DMS53 treated with DMSO at 0.1 percent for 48 hours (cell line): ENCODE results near the gene FAM3B.
A peak's percentile ranks its signal among the peaks of the same experiment; 100 is the strongest.
"Not testable (repeated sequence)": the region's sequence is repeated elsewhere in the genome, so short reads cannot be mapped to it uniquely, and the experiment has no call there.

Experiments
- DNase-seq: peaks from one replicate; lab custom pipeline; 2025; ENCODE audit not compliant: unreplicated experiment; lab: John Stamatoyannopoulos, UW

FAM3B gene

DNA sequence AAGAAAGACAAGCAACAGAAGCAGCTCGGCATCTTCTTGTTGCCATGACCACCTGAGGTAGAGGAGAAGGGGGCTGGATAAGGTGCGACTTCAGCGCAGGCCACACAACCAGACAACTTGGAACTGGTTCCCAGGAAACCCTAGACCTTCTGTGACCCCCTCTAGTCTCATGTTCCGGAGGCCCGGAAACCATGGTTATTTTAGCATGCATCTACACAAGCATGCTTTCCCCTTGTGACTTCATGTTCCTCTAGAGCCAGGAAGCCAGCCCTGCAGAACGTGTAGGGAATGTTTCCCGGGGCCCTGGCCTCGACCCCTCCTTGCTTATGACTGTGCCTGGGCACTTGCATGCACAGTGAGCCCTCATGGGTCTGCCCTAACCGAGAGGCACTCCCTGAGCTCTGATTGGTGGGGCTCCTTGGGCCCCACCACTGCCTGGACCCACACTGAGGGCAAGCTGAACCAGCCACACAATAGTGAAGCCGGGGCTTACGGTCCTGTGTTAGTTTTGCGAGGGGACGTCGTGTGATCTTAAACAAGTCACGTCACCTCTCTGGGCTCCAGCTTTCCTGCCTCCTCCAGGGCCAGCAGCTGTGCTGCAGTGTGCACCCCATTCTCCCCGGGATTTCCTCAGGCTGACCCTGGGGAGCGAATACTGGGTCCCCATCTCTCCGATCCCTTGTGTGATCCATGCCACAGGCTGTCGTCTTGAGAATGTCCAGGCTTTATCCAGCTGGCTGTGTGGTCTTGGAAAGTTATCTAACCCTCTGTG, 33.2 kb downstream of the FAM3B start:
- DNase-seq, result no peak

DNA sequence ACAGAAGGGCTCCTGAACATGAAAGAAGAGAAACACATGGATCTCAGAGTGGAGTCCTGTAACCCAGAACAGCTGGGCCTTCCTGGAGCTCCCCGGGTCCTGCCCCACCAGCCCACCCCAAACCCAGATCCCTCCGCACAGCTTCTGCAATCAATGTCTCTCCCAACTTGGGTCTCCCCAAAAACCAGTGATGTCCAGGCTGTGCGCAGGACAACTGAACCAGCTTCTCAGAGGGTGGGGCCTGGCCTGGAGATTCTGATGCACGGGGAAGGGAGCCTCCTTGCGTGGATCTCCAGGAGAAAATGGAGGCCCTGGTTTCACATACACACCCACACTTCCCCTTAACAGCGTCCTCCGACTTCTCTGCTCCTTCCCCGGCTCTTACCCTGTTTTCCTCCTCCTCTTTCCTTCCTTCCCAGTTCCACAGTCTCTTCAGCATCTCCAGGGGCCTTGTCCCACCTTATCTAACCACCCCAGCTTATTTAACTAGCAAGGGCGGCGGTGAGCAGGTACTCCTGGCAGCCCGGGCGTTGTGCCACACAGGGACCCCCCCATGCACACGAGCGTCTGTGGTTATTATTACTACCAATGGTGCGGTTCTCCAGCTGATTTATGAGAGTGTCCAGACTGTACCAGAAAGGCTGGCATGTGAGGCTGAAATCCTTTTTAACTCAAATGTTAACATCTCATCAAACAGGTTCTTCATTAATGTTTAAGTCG, 34.0 kb downstream of the FAM3B start:
- no peak for DNase-seq

DNA sequence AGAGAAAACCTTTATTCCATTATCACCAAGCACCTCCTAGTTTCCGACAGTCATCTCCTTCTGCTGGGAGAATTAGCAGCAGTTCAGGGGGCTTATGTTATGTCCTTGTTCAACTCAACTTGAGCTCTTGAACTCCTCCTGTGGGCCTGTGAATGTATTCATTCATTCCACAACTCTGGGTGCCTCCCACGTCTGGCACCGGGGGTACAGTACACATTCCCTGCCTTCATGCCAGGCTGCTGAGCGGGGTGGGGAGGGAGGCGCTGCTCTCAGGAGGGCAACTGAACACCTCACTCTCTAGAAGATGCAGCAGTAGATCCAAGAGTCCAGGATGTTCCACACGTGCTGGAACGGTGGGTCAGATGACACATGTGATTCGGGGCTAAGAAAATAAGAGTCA, 40.9 kb downstream of the FAM3B start:
- DNase-seq, result no peak

DNA sequence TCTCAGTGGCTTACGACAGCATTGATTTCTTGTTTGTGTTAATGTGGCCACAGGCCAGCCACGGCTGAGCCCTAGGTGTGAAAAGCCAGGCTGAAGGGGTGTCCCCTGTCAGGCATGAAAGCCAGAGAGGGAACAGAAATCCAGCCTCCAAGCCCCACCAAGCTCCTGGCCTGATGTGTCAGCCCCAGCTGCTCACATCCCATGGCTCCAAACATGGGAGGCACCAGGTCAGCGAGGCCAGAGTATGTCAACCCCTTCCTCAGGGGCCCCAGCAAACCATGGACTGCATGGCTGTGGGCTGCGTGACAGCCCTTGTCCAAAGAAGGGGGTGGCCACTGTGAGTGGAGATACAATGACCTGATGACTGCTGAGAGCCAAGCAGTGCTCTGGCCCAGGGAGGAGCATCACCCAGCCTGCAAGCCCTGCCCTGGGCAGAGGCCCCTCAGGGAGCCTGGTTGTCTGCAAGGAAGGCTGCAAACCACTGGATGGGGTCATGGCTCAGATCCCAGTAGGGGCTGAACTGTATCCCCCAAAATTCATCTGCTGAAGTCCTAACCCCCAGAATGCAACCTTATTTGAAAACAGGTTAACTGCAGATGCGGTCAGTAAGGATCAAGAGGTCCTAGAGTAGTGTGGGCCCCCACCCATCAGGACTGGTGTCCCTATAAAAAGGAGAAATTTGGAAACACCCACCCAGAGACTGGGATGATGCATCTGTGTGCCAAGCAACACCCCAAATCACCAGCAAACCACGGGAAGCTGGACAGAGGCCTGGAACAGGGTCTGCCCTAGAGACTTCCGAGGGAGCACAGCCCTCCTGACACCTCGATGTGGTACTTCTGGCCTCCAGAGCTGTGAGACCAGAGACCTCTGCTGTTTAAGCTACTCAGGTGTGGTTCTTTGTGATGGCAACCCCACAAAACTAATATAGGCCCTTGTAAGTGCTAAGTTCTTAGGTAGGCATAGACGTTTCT, 41.9 kb downstream of the FAM3B start:
- DNase-seq, result no peak

DNA sequence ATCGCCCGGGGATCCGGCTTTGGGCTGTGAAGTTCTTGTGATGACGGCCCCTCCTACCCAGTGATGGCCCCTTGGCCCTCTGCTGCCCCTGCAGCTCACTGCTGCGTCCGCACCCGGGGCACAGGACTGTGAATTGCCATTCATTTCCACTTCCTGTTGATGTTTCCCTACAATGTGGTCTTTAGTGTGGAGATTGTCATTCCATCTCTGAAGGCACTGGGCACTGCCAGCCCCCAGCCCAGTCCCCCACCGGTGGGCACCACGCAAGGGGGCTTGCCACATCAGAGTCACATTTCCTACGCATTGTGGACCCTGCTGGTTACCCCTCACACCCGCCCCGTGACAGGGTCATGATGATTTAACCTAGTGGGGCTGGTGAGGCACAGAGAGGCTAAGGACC, 42.7 kb downstream of the FAM3B start:
- no peak for DNase-seq

DNA sequence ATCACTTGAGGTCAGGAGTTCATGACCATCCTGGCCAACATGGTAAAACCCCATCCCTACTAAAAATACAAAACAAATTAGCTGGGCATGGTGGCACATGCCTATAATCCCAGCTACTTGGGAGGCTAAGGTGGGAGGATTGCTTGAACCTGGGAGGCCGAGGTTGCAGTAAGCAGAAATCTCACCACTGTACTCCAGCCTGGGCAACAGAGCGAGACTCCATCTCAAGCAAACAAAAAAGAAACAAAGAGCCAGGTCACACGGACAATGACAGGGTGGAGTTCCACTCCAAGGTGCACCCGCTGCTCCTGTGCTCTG, 43.1 kb downstream of the FAM3B start:
- DNase-seq, result not testable (repeated sequence)

DNA sequence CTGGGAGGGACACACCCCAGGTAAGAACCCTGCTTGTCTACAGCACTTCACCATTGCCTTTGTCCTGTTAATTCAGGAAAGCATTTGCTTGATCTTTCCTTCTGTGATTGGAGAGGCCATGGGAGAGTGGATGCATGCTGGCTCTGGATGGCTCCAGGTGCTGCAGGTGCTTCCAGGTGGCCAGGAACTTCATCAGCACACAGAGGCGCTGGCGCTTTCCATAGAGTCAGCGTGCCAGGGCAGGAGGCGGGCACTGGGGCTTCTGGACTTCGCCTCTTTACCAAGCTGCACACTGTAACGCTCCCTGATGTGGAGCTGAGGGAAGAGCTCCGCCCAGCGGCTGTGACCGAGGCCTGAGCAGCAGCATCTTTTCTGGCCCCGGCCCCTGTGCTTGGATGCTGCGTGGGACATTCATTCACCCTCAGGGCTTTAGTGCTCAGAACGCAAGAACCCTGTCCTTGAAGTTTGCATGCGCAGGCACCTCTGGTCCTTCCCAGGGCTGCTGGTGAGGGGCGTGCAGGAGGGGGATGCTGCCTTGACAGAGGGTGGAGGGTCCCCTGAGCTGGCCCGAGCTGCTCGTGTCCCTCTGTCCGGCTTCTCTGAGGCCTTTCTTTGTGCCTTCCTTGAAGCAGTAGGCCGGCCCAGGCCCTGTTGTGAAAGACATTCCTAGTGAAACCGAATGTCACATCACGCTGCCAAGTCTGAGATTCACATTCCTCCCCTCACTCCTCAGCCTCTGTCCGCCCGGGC, 43.6 kb downstream of the FAM3B start:
- DNase-seq, result peak; percentile 79

GRCh38 chr21:41361053-41361785, 44.6 kb downstream of the FAM3B start:
- DNase-seq, result no peak

GRCh38 chr21:41361786-41362604, 45.4 kb downstream of the FAM3B start, which contains the start of gene MX2:
Gene MX2, plus strand, starts transcription at chr21:41362027. Its CDS starts 14,880 bp downstream, at chr21:41376907.
- peak; percentile 1 for DNase-seq

- no peak for DNase-seq
These were observed 46.2 kb downstream of the FAM3B start for GRCh38 chr21:41362605-41363369.

DNA sequence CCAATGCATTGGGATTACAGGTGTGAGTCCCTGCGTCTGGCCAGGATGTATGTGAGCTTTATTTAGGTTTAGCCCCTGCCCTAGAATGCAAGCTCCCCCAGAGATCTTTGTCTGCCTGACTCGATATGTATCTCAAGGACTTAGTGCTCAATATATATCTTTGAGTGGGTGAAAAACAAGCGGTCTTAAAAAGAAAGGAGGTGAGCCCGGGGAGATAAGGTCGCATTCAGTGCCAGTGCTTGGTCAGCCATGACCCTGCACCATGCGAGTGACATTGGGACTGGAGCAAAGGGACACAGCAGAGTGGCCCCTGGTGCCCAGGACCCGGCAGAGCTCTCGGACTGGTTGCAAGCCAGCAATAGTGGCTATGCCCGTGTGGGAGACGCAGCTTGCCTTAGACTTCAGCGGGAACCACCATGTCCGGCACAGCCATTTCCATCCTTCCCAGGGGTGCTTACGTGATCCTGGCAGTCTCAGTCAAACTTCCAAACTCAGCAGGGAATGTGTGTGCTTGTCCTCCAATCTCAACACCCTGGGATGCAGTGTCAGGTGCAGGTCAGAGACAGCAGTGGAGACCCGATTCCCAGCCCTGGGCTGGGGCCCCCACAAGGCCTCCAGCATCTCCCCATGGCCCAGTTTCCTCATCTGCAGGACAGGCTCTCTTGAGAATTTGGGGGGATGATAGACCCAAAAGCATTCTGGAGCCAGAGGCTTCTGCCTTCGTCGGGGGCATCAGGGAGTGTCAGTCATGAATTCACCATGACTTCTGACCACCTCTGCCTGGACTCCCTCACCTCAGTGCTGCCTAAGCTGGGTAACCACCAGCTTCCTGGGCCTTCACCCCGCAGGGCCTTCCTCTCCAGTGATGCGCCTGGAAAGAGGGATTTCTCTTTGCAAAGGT, 47.0 kb downstream of the FAM3B start:
- DNase-seq, result no peak

- DNase-seq, result no peak
These were observed 47.7 kb downstream of the FAM3B start for GRCh38 chr21:41364308-41364707.

DNA sequence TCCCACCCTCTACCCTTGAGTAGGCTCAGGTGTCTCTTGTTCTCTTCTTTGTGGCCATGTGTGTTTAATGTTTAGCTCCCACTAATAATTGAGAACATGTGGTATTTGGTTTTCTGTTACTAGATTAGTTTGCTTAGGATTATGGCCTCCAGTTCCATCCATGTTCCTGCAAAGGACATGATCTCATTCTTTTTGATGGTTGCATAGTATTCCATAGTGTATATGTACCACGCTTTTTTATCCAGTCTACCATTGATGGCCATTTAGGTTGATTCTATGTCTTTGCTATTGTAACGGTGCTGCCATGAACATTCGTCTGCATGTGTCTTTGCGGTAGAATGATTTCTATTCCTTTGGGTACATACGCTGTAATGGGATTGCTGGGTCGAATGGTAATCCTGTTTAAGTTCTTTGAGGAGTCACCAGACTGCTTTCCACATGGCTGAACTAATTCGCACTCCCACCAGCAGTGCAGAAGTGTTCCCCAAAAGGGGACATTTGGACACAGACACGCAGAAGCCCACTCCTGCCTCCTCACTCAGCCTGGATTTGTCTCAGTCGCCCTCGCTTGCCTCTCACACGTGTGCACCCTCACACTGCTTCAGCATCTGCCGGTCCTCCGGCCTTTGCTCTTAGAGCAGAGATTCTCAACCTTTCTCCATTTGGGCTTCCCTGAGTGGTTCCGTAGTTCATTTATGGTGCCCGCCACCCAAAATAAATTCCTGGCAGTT, 48.9 kb downstream of the FAM3B start:
- DNase-seq, result no peak

DNA sequence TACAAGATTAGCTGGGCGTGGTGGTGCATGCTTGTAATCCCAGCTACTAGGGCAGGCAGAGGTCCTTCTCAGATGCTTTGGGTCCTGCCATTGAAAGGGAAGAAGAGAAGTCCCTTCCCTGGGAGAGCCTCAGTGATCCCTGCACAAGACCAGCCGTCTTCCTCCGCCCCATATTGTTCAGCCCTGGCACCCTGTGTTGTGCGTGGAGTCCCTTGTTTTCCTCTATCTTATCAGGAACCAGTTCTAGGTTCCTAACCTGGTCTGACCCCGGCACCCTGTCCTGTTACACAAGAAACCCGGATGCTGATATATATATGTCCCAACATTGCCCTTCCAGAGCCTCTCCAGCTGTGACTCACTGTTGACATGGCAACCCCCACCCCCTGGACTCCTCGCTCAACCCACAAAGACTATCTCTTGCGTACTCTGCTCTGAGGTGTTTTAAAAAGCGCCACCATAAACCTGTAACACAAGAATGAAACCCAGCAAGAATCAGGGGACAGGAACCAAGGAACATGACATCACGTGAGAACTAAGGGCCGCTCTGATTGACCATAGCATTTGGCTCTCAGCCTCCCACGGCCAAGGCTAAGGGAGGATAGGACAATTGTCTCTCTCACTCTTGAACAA, 50.0 kb downstream of the FAM3B start:
- peak; percentile 57 for DNase-seq

GRCh38 chr21:41367301-41367944, 50.8 kb downstream of the FAM3B start:
- no peak for DNase-seq
